GM12878 (cell line): ENCODE measurements around the gene SOX5. TPM values are rescaled to one million over a fixed set of nuclear protein-coding genes. Genes with fewer than 3 reads are reported as not detected.

Experiments used
- ATAC-seq: fragments of 200-7000 bp; cut with Tn5 transposase; 3 replicates; pipeline ENCODE4 v1.9.1; 2020; ENCODE audit warnings: mild to moderate bottlenecking, moderate library complexity
- BruUV-seq: library from RNA; stranded (reverse); fragments of 400-500 nt; replicated peaks from 2 replicates; lab custom pipeline; 2021; lab: Mats Ljungman, UMichigan
- CTCF ChIA-PET: fragments of 300-600 bp; sonication (Branson Sonifier 250); formaldehyde crosslinking; extraction: SDS; loops from one replicate; lab custom pipeline; 2021; ENCODE audit warnings: inconsistent platforms; lab: Yijun Ruan, JAX
- POLR2A ChIA-PET: fragments of 350-600 bp; formaldehyde crosslinking; extraction: SDS; loops from one replicate; lab custom pipeline; 2021; ENCODE audit warnings: inconsistent platforms; lab: Charles Lee
- RAD21 ChIA-PET: fragments of 300-600 bp; sonication (Branson Sonifier 250); formaldehyde crosslinking; loops from one replicate; lab custom pipeline; 2023; ENCODE audit warnings: antibody characterized with exemption; ENCODE audit not compliant: unreplicated experiment; lab: Charles Lee
- SMC1A ChIA-PET: fragments of 300-600 bp; sonication (Branson Sonifier 250); formaldehyde crosslinking; loops from one replicate; lab custom pipeline; 2023; ENCODE audit not compliant: unreplicated experiment, uncharacterized antibody; lab: Charles Lee
- DNase-seq: peaks from one replicate; pipeline ENCODE4 v3.0.0-alpha.2; 2011; ENCODE audit warnings: low read depth, low spot score
- FAIRE-seq: peaks from 3 replicates; lab custom pipeline; 2011; peaks lifted over from hg19 to GRCh38; lab: Jason Lieb, UNC
- H2AFZ ChIP-seq: 2 replicates; pipeline ENCODE4 v1.6.0; 2011; ENCODE audit warnings: low read depth, low read length, control low read depth; ENCODE audit not compliant: control insufficient read depth
- H3K27ac ChIP-seq: 2 replicates; pipeline ENCODE4 v1.5.1; 2011; ENCODE audit warnings: control low read depth; ENCODE audit not compliant: control insufficient read depth, insufficient read depth
- H3K27me3 ChIP-seq, 2 experiments: replicated peaks in 1 of 2; 2 replicates each; pipeline versions ENCODE4 v1.6.0 to v1.6.1; 2011; ENCODE audit warnings: low read length in 1 of 2; ENCODE audit not compliant: control insufficient read depth in 2 of 2, insufficient read depth in 2 of 2
- H3K36me3 ChIP-seq, 2 experiments: 2 replicates each; pipeline ENCODE4 v1.5.1; 2011; ENCODE audit warnings: low read length in 1 of 2; ENCODE audit not compliant: control insufficient read depth in 2 of 2, insufficient read depth in 2 of 2
- H3K4me1 ChIP-seq: 2 replicates; pipeline ENCODE4 v1.6.1; 2011; ENCODE audit warnings: mild to moderate bottlenecking, low read length, moderate library complexity, mixed read lengths; ENCODE audit not compliant: control insufficient read depth, insufficient read depth
- H3K4me2 ChIP-seq: 2 replicates; pipeline ENCODE4 v1.6.0; 2011; ENCODE audit warnings: control low read depth; ENCODE audit not compliant: control insufficient read depth, insufficient read depth
- H3K4me3 ChIP-seq: fragments of 200-600 bp; sonication (generic); 2 replicates; pipeline ENCODE4 v1.5.1; 2016
- H3K79me2 ChIP-seq: 2 replicates; pipeline ENCODE4 v1.6.0; 2011; ENCODE audit warnings: low read length; ENCODE audit not compliant: control insufficient read depth, insufficient read depth
- H3K9ac ChIP-seq: 2 replicates; pipeline ENCODE4 v1.8.0; 2011; ENCODE audit warnings: low read length, control low read depth, mixed read lengths; ENCODE audit not compliant: control insufficient read depth, insufficient read depth
- H3K9me3 ChIP-seq: replicated peaks from 3 replicates; pipeline ENCODE4 v1.5.1; 2011; ENCODE audit warnings: mild to moderate bottlenecking, low read length; ENCODE audit not compliant: control insufficient read depth, insufficient read depth
- H4K20me1 ChIP-seq: 2 replicates; pipeline ENCODE4 v1.6.0; 2011; ENCODE audit not compliant: control insufficient read depth, insufficient read depth
- CTCF ChIP-seq, 3 experiments: IDR thresholded peaks in 2 of 3; conservative IDR thresholded peaks in 1 of 3; 2 replicates each; pipeline ENCODE4 v1.5.1; 2011; ENCODE audit warnings: low read depth in 3 of 3, low read length in 3 of 3, mild to moderate bottlenecking in 3 of 3, control low read depth in 2 of 3, moderate library complexity in 2 of 3, inconsistent platforms in 1 of 3, mixed read lengths in 1 of 3; ENCODE audit not compliant: control insufficient read depth in 2 of 3, insufficient read depth in 1 of 3; ENCODE audit errors: extremely low read depth in 1 of 3
- EP300 ChIP-seq, 2 experiments: fragments of 150-350 bp in 1 of 2; IDR thresholded peaks; 2 replicates each; pipeline ENCODE4 v1.6.1; 2011 to 2012; ENCODE audit warnings: low read depth in 2 of 2, low read length in 2 of 2, borderline replicate concordance in 1 of 2, improper control_type of control experiment in 1 of 2, inconsistent platforms in 1 of 2; ENCODE audit not compliant: control insufficient read depth in 1 of 2
- GABPA ChIP-seq: IDR thresholded peaks from 2 replicates; pipeline ENCODE4 v1.6.1; 2014; ENCODE audit warnings: antibody characterized with exemption, low read depth, mild to moderate bottlenecking, inconsistent platforms
- IKZF1 ChIP-seq: fragments of 450-650 bp; conservative IDR thresholded peaks from 2 replicates; pipeline ENCODE4 v1.6.1; 2017; ENCODE audit warnings: antibody characterized with exemption, mild to moderate bottlenecking
- IRF5 ChIP-seq: fragments of 450-650 bp; IDR thresholded peaks from 2 replicates; pipeline ENCODE4 v1.6.1; 2017; ENCODE audit warnings: borderline replicate concordance
- MLLT1 ChIP-seq: fragments of 450-650 bp; IDR thresholded peaks from 2 replicates; pipeline ENCODE4 v1.6.1; 2016; ENCODE audit warnings: mild to moderate bottlenecking
- PAX5 ChIP-seq: IDR thresholded peaks from 2 replicates; pipeline ENCODE4 v1.6.1; 2011; ENCODE audit warnings: low read depth, low read length, borderline replicate concordance
- RB1 ChIP-seq: fragments of 450-650 bp; formaldehyde crosslinking; IDR thresholded peaks from 2 replicates; pipeline ENCODE4 v1.6.1; 2017; ENCODE audit warnings: mild to moderate bottlenecking, borderline replicate concordance
- SMARCA5 ChIP-seq: fragments of 450-650 bp; IDR thresholded peaks from 2 replicates; pipeline ENCODE4 v1.6.1; 2017; ENCODE audit warnings: mild to moderate bottlenecking
- STAT1 ChIP-seq: fragments of 450-650 bp; conservative IDR thresholded peaks from 2 replicates; pipeline ENCODE4 v1.6.1; 2014; ENCODE audit warnings: antibody characterized with exemption, mild to moderate bottlenecking
- TAF1 ChIP-seq: IDR thresholded peaks from 2 replicates; pipeline ENCODE4 v1.6.1; 2011; ENCODE audit warnings: mild to moderate bottlenecking, low read depth, low read length, borderline replicate concordance
- YY1 ChIP-seq: IDR thresholded peaks from 2 replicates; pipeline ENCODE4 v1.6.1; 2011; ENCODE audit warnings: low read depth, mild to moderate bottlenecking, low read length
- ZBED1 ChIP-seq: IDR thresholded peaks from 2 replicates; pipeline ENCODE4 v1.6.1; 2016; ENCODE audit warnings: borderline replicate concordance
- WGBS: methylation state at CpG from one replicate; pipeline ENCODE4 v1.1.6; 2016; ENCODE audit warnings: low lambda C conversion rate; ENCODE audit not compliant: insufficient replicate concordance, insufficient coverage; ENCODE audit errors: missing lambda C conversion rate; 5-methylcytosine and 5-hydroxymethylcytosine counted together
- in situ Hi-C: fragments of 300-500 bp; cut with MboI; formaldehyde crosslinking; loops from 9 replicates; pipeline ENCODE4 v1.14.3; 2018; ENCODE audit warnings: mixed read lengths
- intact Hi-C: fragments of 100-400 bp; cut with micrococcal nuclease; formaldehyde crosslinking; loops from one replicate; pipeline ENCODE4 v1.14.2; 2022; ENCODE audit not compliant: unreplicated experiment
- polyA plus RNA-seq, 11 experiments: library from polyadenylated mRNA; depleted of rRNA in 4 of 11; unstranded in 6 of 11; stranded (reverse) in 5 of 11; fragments of >200 nt; fragmentation: Nextera tagmentation in 4 of 11; fragmentation: Illumina TruSeq in 1 of 11; extraction: Ambion mirVana in 4 of 11; extraction: Trizol in 1 of 11; gene quantifications; 1 replicate in 1 of 11; 2 replicates in 10 of 11; pipeline versions ENCODE4 v1.2.1 to v1.2.3, GENCODE V29; 2011 to 2016; ENCODE audit warnings: inconsistent platforms in 2 of 11, missing spikeins in 2 of 11, low read depth in 1 of 11
- total RNA-seq, 4 experiments: library from RNA; depleted of rRNA in 3 of 4; stranded (reverse); fragments of >200 nt in 3 of 4; fragmentation: Illumina TruSeq in 1 of 4; extraction: Trizol in 1 of 4; gene quantifications; 2 replicates each; pipeline versions ENCODE4 v1.2.1 to v1.2.3, GENCODE V29; 2013 to 2021

Gene SOX5
- total and polyA plus RNA-seq, 10 of the 15 experiments (the other 5 are each of a cell fraction or from before 2014, with no cell fraction given) = 0.08 to 1.0 (median 0.24) TPM

- TF ChIP-seq CTCF (IDR thresholded peaks at IDR 0.05 in 2 of 3, conservative IDR thresholded peaks at IDR 0.05 in 1 of 3; ENCODE audit: control insufficient read depth in 2 of 3, extremely low read depth in 1 of 3, insufficient read depth in 1 of 3, low read depth in 3 of 3, low read length in 3 of 3) (no peak), MLLT1 (no peak)
Observed at GRCh38 chr12:23533265-23533664, 416.2 kb downstream of the SOX5 start (continued).

GRCh38 chr12:23528316-23528715 lies 421.2 kb downstream of the SOX5 start:
- CTCF ChIA-PET = no interaction called here
- POLR2A ChIA-PET = no interaction called here
- H3K9me3 ChIP-seq = no peaks in the 10 kb centered on the region; the same call in 2 of the 3 replicates
- no peaks in the 10 kb centered on the region for H3K4me1 ChIP-seq
- H3K27ac ChIP-seq = no peak overlapping the region
- in situ Hi-C loops = no loop called here
- H3K4me3 ChIP-seq = no peak overlapping the region
- BruUV-seq = no TSS peak
- ATAC-seq = no peak
- no peaks in the 10 kb centered on the region for H3K79me2 ChIP-seq
- H4K20me1 ChIP-seq = no peaks in the 10 kb centered on the region
- no peak overlapping the region for H3K9ac ChIP-seq
- no peaks in the 10 kb centered on the region for H3K27me3 ChIP-seq
- intact Hi-C loops = no loop called here
- no peak for DNase-seq
- no peak overlapping the region for H2AFZ ChIP-seq
- RAD21 ChIA-PET = no interaction called here
- WGBS = 83% methylated on average over 1 of the region's 1 CpG
- H3K4me2 ChIP-seq = no peak overlapping the region
- H3K36me3 ChIP-seq = no peaks in the 10 kb centered on the region
- SMC1A ChIA-PET = interaction anchor here (0.6 kb wide), 1 partner anchor 324 kb away, joined by 3 read pairs; no protein-coding TSS in a partner anchor
- FAIRE-seq = no peak
- TF ChIP-seq ZBED1 (no peak), TAF1 (no peak), IRF5 (no peak), STAT1 (no peak), PAX5 (no peak), EP300 (IDR thresholded peaks at IDR 0.05; ENCODE audit: borderline replicate concordance in 1 of 2, control insufficient read depth in 1 of 2, low read depth in 2 of 2, low read length in 2 of 2) (no peak), GABPA (no peak), CTCF (IDR thresholded peaks at IDR 0.05 in 2 of 3, conservative IDR thresholded peaks at IDR 0.05 in 1 of 3; ENCODE audit: control insufficient read depth in 2 of 3, extremely low read depth in 1 of 3, insufficient read depth in 1 of 3, low read depth in 3 of 3, low read length in 3 of 3) (no peak), IKZF1 (no peak), YY1 (no peak), SMARCA5 (no peak), RB1 (no peak)
